Stimulated activated memory B cell treated with anti-CD40 and anti-IgM and Interleukin-4, amounts not matched to agents 10 μg/mL and 1 μg/mL and 100 μg/mL, for 72 hours (primary cell): ENCODE data around the gene SSR3.

Experiments used
- ATAC-seq: fragments of 150-1000 bp; cut with Tn5 transposase; 2 replicates; pipeline ENCODE4 v1.10.0; 2021
- H3K27ac Mint-ChIP-seq: one replicate; pipeline ENCODE4 v1.8.0; 2022; ENCODE audit warnings: mild to moderate bottlenecking, mixed read lengths
- H3K27me3 Mint-ChIP-seq: one replicate; pipeline ENCODE4 v1.8.0; 2022; ENCODE audit warnings: mixed read lengths
- H3K36me3 Mint-ChIP-seq: one replicate; pipeline ENCODE4 v1.8.0; 2022; ENCODE audit warnings: mixed read lengths
- H3K4me1 Mint-ChIP-seq: one replicate; pipeline ENCODE4 v1.8.0; 2022; ENCODE audit warnings: mixed read lengths
- H3K4me3 Mint-ChIP-seq: one replicate; pipeline ENCODE4 v1.8.0; 2022; ENCODE audit warnings: mild to moderate bottlenecking, moderate library complexity, mixed read lengths
- H3K9me3 Mint-ChIP-seq: one replicate; pipeline ENCODE4 v1.8.0; 2022; ENCODE audit warnings: mixed read lengths

Gene SSR3

GRCh38 chr3:156495816-156496215 is 59.1 kb downstream of the SSR3 start:
- peaks cover 11% of the 10 kb centered on the region for H3K9me3 Mint-ChIP-seq
- no peak overlapping the region for H3K4me3 Mint-ChIP-seq
- H3K27ac Mint-ChIP-seq: no peak overlapping the region
- no peaks in the 10 kb centered on the region for H3K27me3 Mint-ChIP-seq
- no peak for ATAC-seq
- H3K36me3 Mint-ChIP-seq: no peaks in the 10 kb centered on the region
- H3K4me1 Mint-ChIP-seq: no peaks in the 10 kb centered on the region

DNA sequence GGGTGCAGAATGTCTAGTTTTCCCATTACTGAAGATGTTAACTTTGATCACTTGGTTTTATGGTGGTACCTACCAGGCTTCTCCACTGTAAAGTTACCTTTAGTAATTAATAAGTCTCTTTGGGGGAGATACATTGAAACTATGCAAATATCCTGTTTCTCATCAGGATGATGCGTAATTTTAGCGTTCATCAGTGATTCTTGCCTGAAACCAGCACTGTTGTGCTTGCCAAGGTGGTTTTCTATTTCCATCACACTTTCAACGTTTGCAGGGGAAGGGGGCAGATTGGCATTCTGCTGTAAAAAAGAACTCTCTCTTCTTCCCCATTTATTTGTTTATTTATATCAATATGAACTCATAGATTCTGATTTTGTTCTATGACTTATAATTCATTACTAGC is 61.0 kb downstream of the SSR3 start:
- no peaks in the 10 kb centered on the region for H3K27me3 Mint-ChIP-seq
- H3K27ac Mint-ChIP-seq: no peak overlapping the region
- H3K4me1 Mint-ChIP-seq: no peaks in the 10 kb centered on the region
- peaks cover 11% of the 10 kb centered on the region for H3K9me3 Mint-ChIP-seq
- H3K4me3 Mint-ChIP-seq: no peak overlapping the region
- ATAC-seq: no peak
- no peaks in the 10 kb centered on the region for H3K36me3 Mint-ChIP-seq

DNA sequence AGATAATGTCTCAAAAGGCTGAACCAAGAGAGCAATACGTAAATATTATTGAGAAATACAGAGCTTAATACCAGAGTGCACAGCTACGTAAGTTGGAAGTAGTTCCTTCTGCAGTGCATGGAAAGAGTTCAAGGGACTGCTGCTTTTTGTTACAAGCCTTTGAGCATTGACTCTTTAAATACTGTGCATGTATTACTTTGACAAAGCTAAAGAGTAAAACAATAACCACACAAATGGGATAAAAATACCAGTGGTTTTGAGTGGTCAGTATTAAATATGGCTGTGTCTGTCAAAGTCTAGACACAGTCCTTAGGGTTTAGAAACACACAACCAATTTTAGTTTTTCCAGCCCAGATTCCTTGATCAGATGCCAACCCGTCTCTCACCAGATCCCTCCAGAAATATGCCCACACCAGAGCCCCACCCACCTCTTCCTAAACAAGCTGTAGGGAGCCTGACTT is 62.1 kb downstream of the SSR3 start:
- H3K4me3 Mint-ChIP-seq: no peak overlapping the region
- no peaks in the 10 kb centered on the region for H3K36me3 Mint-ChIP-seq

GRCh38 chr3:156491192-156491591 is 63.7 kb downstream of the SSR3 start:
- Mint-ChIP-seq H3K27ac (no peak overlapping the region), H3K9me3 (peaks cover 3% of the 10 kb centered on the region), H3K36me3 (no peaks in the 10 kb centered on the region), H3K4me1 (no peaks in the 10 kb centered on the region), H3K4me3 (no peak overlapping the region), H3K27me3 (no peaks in the 10 kb centered on the region)
- ATAC-seq: no peak

More for the DNA sequence above, 62.1 kb downstream of the SSR3 start:
- H3K4me1 Mint-ChIP-seq: no peaks in the 10 kb centered on the region
- no peak overlapping the region for H3K27ac Mint-ChIP-seq
- H3K9me3 Mint-ChIP-seq: peaks cover 7% of the 10 kb centered on the region
- no peak for ATAC-seq
- no peaks in the 10 kb centered on the region for H3K27me3 Mint-ChIP-seq
